T-helper 17 cell (primary cell): ENCODE results near the gene FSIP2. TPM values are rescaled to one million over a fixed set of nuclear protein-coding genes. Genes with fewer than 3 reads are reported as not detected.
"Not testable (repeated sequence)": the region's sequence is repeated elsewhere in the genome, so short reads cannot be mapped to it uniquely, and the experiment has no call there.

Experiments
- ATAC-seq: fragments of 150-1000 bp; cut with Tn5 transposase; 2 replicates; pipeline ENCODE4 v1.10.0; 2021; ENCODE audit warnings: mild to moderate bottlenecking, moderate library complexity
- DNase-seq, 3 donors: peaks; one replicate each; pipeline versions ENCODE4 v3.0.0 to v3.0.0-alpha.2; 2020 to 2021
- H3K9me3 ChIP-seq: one replicate; pipeline ENCODE4 v1.7.0; 2013; ENCODE audit warnings: low read length, mild to moderate bottlenecking; ENCODE audit not compliant: control insufficient read depth, poor library complexity, severe bottlenecking
- H3K27ac Mint-ChIP-seq: one replicate; pipeline ENCODE4 v1.8.0; 2022; ENCODE audit warnings: mild to moderate bottlenecking, moderate library complexity, mixed read lengths
- H3K27me3 Mint-ChIP-seq: one replicate; pipeline ENCODE4 v1.8.0; 2022; ENCODE audit warnings: mixed read lengths
- H3K36me3 Mint-ChIP-seq: one replicate; pipeline ENCODE4 v1.8.0; 2022; ENCODE audit warnings: low read depth, mixed read lengths
- H3K4me1 Mint-ChIP-seq: one replicate; pipeline ENCODE4 v1.8.0; 2022; ENCODE audit warnings: mild to moderate bottlenecking, mixed read lengths
- H3K4me3 Mint-ChIP-seq: one replicate; pipeline ENCODE4 v1.8.0; 2022; ENCODE audit warnings: mild to moderate bottlenecking, moderate library complexity, mixed read lengths
- total RNA-seq, 4 donors: library from RNA in 2 of 4; stranded (reverse) in 2 of 4; gene quantifications; one replicate each; pipeline ENCODE4 v1.2.3 and lab custom pipeline; 2022 to 2026

Gene FSIP2
- total RNA-seq, 2 donors from 2014 or later, result 0.50 to 0.57 TPM

- H3K36me3 Mint-ChIP-seq, result no peaks in the 10 kb centered on the region
- no peaks in the 10 kb centered on the region for H3K4me1 Mint-ChIP-seq
- no peak overlapping the region for H3K4me3 Mint-ChIP-seq
- DNase-seq (no peak), ATAC-seq (no peak)
- no peaks in the 10 kb centered on the region for H3K9me3 ChIP-seq
- H3K27ac Mint-ChIP-seq, result no peak overlapping the region
- H3K27me3 Mint-ChIP-seq, result no peaks in the 10 kb centered on the region
Observed at GRCh38 chr2:185823773-185824172, 85.2 kb downstream of the FSIP2 start.

GRCh38 chr2:185825557-185825956, 87.0 kb downstream of the FSIP2 start:
- ATAC-seq (no peak), DNase-seq (no peak)
- no peaks in the 10 kb centered on the region for H3K4me1 Mint-ChIP-seq
- no peaks in the 10 kb centered on the region for H3K36me3 Mint-ChIP-seq
- no peaks in the 10 kb centered on the region for H3K9me3 ChIP-seq
- no peak overlapping the region for H3K4me3 Mint-ChIP-seq
- no peaks in the 10 kb centered on the region for H3K27me3 Mint-ChIP-seq
- H3K27ac Mint-ChIP-seq, result no peak overlapping the region

DNA sequence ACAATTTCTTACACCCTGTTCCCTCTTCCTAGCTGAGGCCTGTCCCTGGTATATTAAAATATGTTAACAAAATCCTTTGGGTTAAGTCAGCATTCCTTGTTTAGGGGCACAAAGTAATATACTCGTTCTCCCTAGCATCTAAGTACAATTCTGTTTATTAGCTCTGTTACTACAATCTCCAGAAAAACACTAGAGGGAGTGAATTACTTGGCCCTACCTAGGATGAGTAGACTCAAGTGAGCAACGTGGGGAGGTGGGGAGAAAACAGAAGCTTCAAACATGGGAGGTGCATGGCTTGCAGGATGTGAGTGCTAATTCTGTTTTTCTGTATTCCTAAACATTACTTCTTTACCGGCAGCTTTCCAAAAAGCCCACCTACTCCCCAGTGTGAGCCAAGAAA, 89.7 kb downstream of the FSIP2 start:
- no peaks in the 10 kb centered on the region for H3K9me3 ChIP-seq
- Mint-ChIP-seq H3K27ac (no peak overlapping the region), H3K4me1 (no peaks in the 10 kb centered on the region), H3K27me3 (no peaks in the 10 kb centered on the region), H3K4me3 (no peak overlapping the region), H3K36me3 (no peaks in the 10 kb centered on the region)
- ATAC-seq (no peak), DNase-seq (no peak)

DNA sequence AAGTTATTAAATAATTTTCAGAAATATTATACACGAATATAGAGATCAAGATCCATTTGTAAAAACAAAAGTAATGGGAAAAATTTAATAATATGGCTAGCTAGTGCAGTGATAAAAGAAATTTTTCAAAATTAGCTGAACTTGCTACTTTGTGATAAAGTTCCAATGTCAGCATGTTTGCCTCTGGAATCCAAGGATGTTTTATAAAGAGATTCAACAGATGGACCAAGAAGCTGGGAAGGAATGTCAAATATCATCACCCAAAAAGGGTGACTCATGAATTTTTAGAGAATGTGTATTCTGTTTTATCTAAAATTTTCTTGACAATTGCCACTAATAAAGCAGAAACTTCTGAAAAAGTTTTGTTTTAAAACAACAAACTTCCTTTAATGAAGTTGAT, 95.3 kb downstream of the FSIP2 start:
- no peaks in the 10 kb centered on the region for H3K9me3 ChIP-seq
- ATAC-seq, result no peak
- H3K4me3 Mint-ChIP-seq, result no peak overlapping the region
- H3K27ac Mint-ChIP-seq, result no peak overlapping the region
- no peak for DNase-seq
- no peaks in the 10 kb centered on the region for H3K4me1 Mint-ChIP-seq
- no peaks in the 10 kb centered on the region for H3K36me3 Mint-ChIP-seq
- H3K27me3 Mint-ChIP-seq, result no peaks in the 10 kb centered on the region

DNA sequence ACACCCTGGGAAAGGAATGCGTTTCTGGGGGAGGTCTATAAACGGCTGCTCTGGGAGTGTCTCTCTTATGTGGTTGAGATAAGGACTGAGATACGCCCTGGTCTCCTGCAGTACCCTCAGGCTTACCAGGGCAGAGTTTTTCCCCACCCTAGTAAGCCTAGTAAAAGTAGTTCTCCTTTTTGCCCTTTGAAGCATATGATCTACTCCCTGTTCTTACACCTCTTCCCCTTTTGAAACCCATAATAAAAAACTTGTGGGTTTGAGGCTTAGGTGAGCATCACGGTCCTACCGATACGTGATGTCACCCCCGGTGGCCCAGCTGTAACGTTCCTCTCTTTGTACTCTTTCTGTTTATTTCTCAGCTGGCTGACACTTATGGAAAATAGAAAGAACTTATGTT, 97.4 kb downstream of the FSIP2 start:
- no peak overlapping the region for H3K4me3 Mint-ChIP-seq
- no peak for DNase-seq
- no peak overlapping the region for H3K27ac Mint-ChIP-seq
- H3K4me1 Mint-ChIP-seq, result no peaks in the 10 kb centered on the region
- no peaks in the 10 kb centered on the region for H3K9me3 ChIP-seq
- no peak for ATAC-seq
- H3K27me3 Mint-ChIP-seq, result no peaks in the 10 kb centered on the region
- no peaks in the 10 kb centered on the region for H3K36me3 Mint-ChIP-seq

GRCh38 chr2:185854885-185855284, 116.3 kb downstream of the FSIP2 start:
- no peak for ATAC-seq
- DNase-seq, result no peak
- Mint-ChIP-seq H3K4me3 (no peak overlapping the region), H3K27ac (no peak overlapping the region), H3K27me3 (no peaks in the 10 kb centered on the region), H3K36me3 (no peaks in the 10 kb centered on the region), H3K4me1 (no peaks in the 10 kb centered on the region)
- H3K9me3 ChIP-seq, result peaks cover 4% of the 10 kb centered on the region

DNA sequence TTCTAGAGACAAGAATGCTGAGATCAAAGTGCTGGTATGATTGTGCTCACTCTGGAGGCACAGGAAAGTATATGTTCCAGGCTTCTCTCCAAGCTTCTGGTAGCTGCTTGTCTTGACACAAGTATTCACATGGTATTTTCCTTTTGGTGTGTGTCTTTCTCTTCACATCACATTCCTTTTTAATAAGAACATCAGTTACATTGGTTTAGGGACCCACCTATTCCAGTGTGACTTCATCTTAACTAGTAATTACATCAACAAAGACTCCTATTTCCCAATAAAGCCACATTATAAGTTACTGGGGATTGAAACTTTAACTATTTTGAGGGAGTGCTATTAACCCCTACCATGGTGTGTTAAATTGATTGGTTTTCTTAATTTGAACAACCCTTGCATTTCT, 119.1 kb downstream of the FSIP2 start:
- no peaks in the 10 kb centered on the region for H3K36me3 Mint-ChIP-seq
- no peak overlapping the region for H3K4me3 Mint-ChIP-seq
- H3K27me3 Mint-ChIP-seq, result no peaks in the 10 kb centered on the region
- ATAC-seq (no peak), DNase-seq (no peak)
- no peaks in the 10 kb centered on the region for H3K4me1 Mint-ChIP-seq
- H3K9me3 ChIP-seq, result peaks cover 4% of the 10 kb centered on the region
- no peak overlapping the region for H3K27ac Mint-ChIP-seq

GRCh38 chr2:185859506-185859905, 120.9 kb downstream of the FSIP2 start:
- no peak for DNase-seq
- no peak overlapping the region for H3K27ac Mint-ChIP-seq
- H3K27me3 Mint-ChIP-seq, result no peaks in the 10 kb centered on the region
- H3K36me3 Mint-ChIP-seq, result no peaks in the 10 kb centered on the region
- H3K9me3 ChIP-seq, result no peaks in the 10 kb centered on the region
- H3K4me3 Mint-ChIP-seq, result no peak overlapping the region
- ATAC-seq, result no peak
- H3K4me1 Mint-ChIP-seq, result no peaks in the 10 kb centered on the region

DNA sequence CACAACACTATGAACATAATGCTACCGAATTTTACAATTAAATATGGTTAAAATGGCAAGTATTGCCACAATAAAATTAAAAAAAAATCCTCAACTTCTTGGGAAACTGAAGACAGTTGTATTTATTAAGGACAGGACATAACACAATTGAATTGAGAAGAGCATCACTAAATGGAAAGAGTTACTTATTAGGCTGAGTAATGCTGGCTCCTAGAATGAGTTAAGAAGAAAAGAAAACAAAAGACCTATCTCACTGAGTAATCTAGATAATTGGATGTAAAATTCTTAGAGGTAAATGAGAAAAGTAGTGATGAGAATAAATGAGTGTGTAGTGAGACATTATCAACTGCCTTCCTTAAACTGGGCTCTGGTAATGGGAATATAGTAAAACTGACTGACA, 121.7 kb downstream of the FSIP2 start:
- no peak for ATAC-seq
- no peaks in the 10 kb centered on the region for H3K36me3 Mint-ChIP-seq
- H3K9me3 ChIP-seq, result no peaks in the 10 kb centered on the region
- H3K4me3 Mint-ChIP-seq, result no peak overlapping the region
- H3K27me3 Mint-ChIP-seq, result no peaks in the 10 kb centered on the region
- no peak overlapping the region for H3K27ac Mint-ChIP-seq
- no peaks in the 10 kb centered on the region for H3K4me1 Mint-ChIP-seq
- no peak for DNase-seq

- DNase-seq (no peak), ATAC-seq (no peak)
- H3K9me3 ChIP-seq, result no peaks in the 10 kb centered on the region
- peaks cover 3% of the 10 kb centered on the region for H3K36me3 Mint-ChIP-seq
- no peak overlapping the region for H3K4me3 Mint-ChIP-seq
- no peaks in the 10 kb centered on the region for H3K27me3 Mint-ChIP-seq
- H3K27ac Mint-ChIP-seq, result no peak overlapping the region
- no peaks in the 10 kb centered on the region for H3K4me1 Mint-ChIP-seq
Observed at GRCh38 chr2:185862657-185863398, 124.2 kb downstream of the FSIP2 start.

- H3K36me3 Mint-ChIP-seq, H3K4me3 Mint-ChIP-seq: not testable (repeated sequence)
Observed at GRCh38 chr2:185864468-185865260, 126.1 kb downstream of the FSIP2 start.

DNA sequence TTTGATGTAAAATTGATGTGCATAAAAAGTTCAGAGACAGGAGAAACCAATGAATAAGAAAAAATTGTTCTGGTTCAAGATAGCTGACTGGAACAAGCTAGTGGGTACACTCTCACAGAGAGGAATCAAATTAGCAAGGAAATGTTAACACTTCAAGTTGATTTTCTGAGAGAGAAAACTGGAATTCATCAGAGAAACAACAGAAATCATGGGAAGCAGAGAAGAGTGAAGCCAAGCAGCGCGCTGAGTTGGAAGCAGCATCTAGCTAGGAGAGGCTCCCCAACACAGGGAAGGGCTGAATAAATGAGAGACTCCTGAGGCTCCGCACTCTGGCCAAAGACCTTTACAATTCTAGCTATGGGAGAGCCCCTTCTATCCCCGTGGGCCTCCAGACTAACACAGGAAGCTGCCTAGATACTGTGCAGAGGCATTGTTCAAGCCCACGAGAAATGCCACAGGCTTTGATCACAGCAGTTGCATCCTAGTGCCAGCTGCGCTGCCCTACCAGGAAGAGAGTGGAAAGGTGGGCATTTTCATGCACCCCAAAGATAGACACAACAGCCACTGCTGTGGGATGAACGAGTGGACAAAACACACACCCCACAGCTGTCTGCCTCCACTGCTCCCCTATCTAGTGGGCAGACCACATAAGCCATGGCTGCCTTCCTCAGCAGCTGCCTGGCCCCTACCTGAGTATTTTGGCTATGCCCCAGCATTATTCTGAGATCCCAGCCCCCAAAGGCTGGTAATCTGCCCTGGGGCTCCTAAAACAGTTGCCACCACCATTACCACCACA, 136.7 kb downstream of the FSIP2 start:
- Mint-ChIP-seq H3K4me3 (no peak overlapping the region), H3K36me3 (no peaks in the 10 kb centered on the region), H3K27ac (no peak overlapping the region), H3K27me3 (no peaks in the 10 kb centered on the region), H3K4me1 (no peaks in the 10 kb centered on the region)
- ATAC-seq (no peak), DNase-seq (no peak)
- no peaks in the 10 kb centered on the region for H3K9me3 ChIP-seq

More at GRCh38 chr2:185864468-185865260, 126.1 kb downstream of the FSIP2 start:
- not testable (repeated sequence) for H3K27me3 Mint-ChIP-seq, ATAC-seq, DNase-seq, H3K4me1 Mint-ChIP-seq, H3K9me3 ChIP-seq, H3K27ac Mint-ChIP-seq

DNA sequence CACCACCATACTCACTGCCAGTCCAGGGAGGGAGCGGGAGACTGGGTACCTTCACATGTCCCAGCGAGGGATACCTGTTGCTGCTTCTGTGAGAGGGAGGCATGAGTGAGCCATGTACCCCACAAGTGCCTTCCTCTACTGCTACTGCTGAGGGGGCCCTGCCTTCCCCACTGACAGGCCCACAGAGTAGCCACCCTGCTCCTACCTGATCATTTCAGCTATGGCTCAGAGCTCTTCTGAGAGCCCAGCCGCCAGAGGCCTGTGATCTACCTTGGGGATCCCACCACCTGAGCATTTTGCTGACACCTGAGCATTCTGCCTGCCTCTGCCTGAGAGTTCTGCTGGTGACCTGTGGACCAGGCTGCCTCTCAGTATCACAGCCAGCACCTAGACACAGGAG, 137.6 kb downstream of the FSIP2 start:
- no peaks in the 10 kb centered on the region for H3K36me3 Mint-ChIP-seq
- H3K4me1 Mint-ChIP-seq, result no peaks in the 10 kb centered on the region
- H3K9me3 ChIP-seq, result no peaks in the 10 kb centered on the region
- no peak for ATAC-seq
- no peak for DNase-seq
- H3K27me3 Mint-ChIP-seq, result no peaks in the 10 kb centered on the region
- no peak overlapping the region for H3K4me3 Mint-ChIP-seq
- H3K27ac Mint-ChIP-seq, result no peak overlapping the region
